ENCODE measurements around the gene BTN1A1. TPM values are rescaled to one million over a fixed set of nuclear protein-coding genes. Genes with fewer than 3 reads are reported as not detected.

BTN1A1 gene, protein sequence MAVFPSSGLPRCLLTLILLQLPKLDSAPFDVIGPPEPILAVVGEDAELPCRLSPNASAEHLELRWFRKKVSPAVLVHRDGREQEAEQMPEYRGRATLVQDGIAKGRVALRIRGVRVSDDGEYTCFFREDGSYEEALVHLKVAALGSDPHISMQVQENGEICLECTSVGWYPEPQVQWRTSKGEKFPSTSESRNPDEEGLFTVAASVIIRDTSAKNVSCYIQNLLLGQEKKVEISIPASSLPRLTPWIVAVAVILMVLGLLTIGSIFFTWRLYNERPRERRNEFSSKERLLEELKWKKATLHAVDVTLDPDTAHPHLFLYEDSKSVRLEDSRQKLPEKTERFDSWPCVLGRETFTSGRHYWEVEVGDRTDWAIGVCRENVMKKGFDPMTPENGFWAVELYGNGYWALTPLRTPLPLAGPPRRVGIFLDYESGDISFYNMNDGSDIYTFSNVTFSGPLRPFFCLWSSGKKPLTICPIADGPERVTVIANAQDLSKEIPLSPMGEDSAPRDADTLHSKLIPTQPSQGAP
- not detected for total RNA-seq

DNA sequence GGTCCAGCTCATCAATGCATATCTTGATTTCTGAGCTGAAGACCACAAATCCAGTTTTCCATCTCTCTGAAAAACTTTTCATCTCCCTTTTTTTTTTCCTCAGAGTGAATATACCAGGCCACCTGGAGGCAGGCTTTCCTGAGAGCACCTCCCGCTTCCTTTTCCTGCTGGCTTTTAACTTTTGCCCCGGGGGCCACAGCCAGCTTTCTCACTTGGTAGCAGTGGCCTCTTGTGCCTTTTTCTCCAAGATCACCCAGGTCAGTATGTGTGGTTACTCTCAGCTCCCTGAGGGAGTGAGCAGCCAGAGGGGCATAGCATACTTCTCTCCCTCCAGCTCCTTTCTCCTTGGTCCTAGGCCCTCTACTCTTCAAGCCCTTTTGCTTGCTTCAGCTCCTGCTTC lies at the start of gene BTN1A1:
TSS of gene BTN1A1 (plus strand) at position 202 of the 400 bp plus-strand sequence. CDS start 984 bp downstream, outside the sequence.
- TF ChIP-seq POLR2A (IDR thresholded peaks at IDR 0.05): no peak
- TF ChIP-seq, protein P1, sequence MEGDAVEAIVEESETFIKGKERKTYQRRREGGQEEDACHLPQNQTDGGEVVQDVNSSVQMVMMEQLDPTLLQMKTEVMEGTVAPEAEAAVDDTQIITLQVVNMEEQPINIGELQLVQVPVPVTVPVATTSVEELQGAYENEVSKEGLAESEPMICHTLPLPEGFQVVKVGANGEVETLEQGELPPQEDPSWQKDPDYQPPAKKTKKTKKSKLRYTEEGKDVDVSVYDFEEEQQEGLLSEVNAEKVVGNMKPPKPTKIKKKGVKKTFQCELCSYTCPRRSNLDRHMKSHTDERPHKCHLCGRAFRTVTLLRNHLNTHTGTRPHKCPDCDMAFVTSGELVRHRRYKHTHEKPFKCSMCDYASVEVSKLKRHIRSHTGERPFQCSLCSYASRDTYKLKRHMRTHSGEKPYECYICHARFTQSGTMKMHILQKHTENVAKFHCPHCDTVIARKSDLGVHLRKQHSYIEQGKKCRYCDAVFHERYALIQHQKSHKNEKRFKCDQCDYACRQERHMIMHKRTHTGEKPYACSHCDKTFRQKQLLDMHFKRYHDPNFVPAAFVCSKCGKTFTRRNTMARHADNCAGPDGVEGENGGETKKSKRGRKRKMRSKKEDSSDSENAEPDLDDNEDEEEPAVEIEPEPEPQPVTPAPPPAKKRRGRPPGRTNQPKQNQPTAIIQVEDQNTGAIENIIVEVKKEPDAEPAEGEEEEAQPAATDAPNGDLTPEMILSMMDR (IDR thresholded peaks at IDR 0.05 in 4 of 5, conservative IDR thresholded peaks at IDR 0.05 in 1 of 5): no peak
- peaks cover 25 to 30% (median 26%) of the 10 kb centered on the region in 3 donors for H3K27me3 ChIP-seq
- intact Hi-C loops (cut with DNase I; ENCODE audit: low total_unique reads) (no loop called here), in situ Hi-C loops (cut with MboI; ENCODE audit: low sequenced_read_pairs in 4 of 4) (no loop called here)
- H3K9me3 ChIP-seq: no peaks in the 10 kb centered on the region
- H3K4me3 ChIP-seq: no peak within 1 kb of the TSS
- no peak within 1 kb of the TSS for H3K27ac ChIP-seq
- no peaks in the 10 kb centered on the region for H3K36me3 ChIP-seq
- H3K4me1 ChIP-seq: no peaks in the 10 kb centered on the region
- ATAC-seq: no peak
- no peak for DNase-seq

DNA sequence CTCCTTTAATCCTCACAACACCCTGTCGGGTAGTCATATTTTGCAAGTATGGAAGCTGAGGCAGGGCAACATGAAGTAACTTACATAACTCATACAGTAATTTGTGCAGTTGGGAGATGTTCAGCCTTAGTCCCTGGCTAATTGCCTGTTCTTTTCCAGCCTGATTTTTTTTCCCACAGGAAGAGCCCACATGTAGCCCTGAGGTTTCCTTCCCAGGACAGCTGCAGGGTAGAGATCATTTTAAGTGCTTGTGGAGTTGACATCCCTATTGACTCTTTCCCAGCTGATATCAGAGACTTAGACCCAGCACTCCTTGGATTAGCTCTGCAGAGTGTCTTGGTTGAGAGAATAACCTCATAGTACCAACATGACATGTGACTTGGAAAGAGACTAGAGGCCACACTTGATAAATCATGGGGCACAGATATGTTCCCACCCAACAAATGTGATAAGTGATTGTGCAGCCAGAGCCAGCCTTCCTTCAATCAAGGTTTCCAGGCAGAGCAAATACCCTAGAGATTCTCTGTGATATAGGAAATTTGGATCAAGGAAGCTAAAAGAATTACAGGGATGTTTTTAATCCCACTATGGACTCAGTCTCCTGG lies 47.4 kb upstream of the BTN1A1 start:
- Histone ChIP-seq H3K9me3 (no peaks in the 10 kb centered on the region), H3K36me3 (no peaks in the 10 kb centered on the region), H3K4me3 (no peak overlapping the region), H3K4me1 (peaks cover 0 to 6% of the 10 kb centered on the region in 2 donors), H3K27me3 (no peaks in the 10 kb centered on the region), H3K27ac (no peak overlapping the region)
- no peak for DNase-seq
- TF ChIP-seq, protein P1 (IDR thresholded peaks at IDR 0.05 in 4 of 5, conservative IDR thresholded peaks at IDR 0.05 in 1 of 5): no peak
- no peak for TF ChIP-seq POLR2A (IDR thresholded peaks at IDR 0.05)
- no peak for ATAC-seq
- in situ Hi-C loops (cut with MboI; ENCODE audit: low sequenced_read_pairs in 4 of 4): no loop called here
- intact Hi-C loops (cut with DNase I; ENCODE audit: low total_unique reads): no loop called here

DNA sequence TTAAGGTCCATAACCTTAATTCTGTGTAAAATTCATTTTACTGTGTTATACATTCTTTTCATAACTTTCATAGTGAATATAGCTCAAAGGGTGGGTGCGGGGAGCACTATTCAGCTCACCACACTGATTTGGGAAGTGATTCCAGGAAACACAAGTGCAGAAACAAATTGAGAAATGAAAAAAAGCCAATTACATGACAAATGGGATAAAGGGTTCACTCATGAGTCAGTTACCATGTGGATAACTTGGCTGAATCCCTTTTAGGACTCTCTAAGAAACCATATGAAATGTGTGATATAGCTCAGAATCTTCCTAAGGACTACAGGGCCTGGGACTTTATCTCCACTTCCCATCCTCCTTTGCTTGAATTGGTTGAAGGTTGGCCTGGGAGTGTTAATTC lies 45.5 kb upstream of the BTN1A1 start:
- Histone ChIP-seq H3K36me3 (peaks cover 0 to 6% of the 10 kb centered on the region in 2 donors), H3K9me3 (no peaks in the 10 kb centered on the region), H3K27ac (no peak overlapping the region), H3K4me3 (no peak overlapping the region), H3K4me1 (peaks cover 8 to 13% of the 10 kb centered on the region in 2 donors), H3K27me3 (no peaks in the 10 kb centered on the region)
- no peak for TF ChIP-seq POLR2A (IDR thresholded peaks at IDR 0.05)
- TF ChIP-seq, protein P1 (IDR thresholded peaks at IDR 0.05 in 4 of 5, conservative IDR thresholded peaks at IDR 0.05 in 1 of 5): no peak
- DNase-seq (no peak), ATAC-seq (no peak)
- intact Hi-C loops (cut with DNase I; ENCODE audit: low total_unique reads): loop anchor here (5.0 kb wide), 1 partner anchor 282 kb away; no protein-coding TSS in a partner anchor
- in situ Hi-C loops (cut with MboI; ENCODE audit: low sequenced_read_pairs in 4 of 4): no loop called here

DNA sequence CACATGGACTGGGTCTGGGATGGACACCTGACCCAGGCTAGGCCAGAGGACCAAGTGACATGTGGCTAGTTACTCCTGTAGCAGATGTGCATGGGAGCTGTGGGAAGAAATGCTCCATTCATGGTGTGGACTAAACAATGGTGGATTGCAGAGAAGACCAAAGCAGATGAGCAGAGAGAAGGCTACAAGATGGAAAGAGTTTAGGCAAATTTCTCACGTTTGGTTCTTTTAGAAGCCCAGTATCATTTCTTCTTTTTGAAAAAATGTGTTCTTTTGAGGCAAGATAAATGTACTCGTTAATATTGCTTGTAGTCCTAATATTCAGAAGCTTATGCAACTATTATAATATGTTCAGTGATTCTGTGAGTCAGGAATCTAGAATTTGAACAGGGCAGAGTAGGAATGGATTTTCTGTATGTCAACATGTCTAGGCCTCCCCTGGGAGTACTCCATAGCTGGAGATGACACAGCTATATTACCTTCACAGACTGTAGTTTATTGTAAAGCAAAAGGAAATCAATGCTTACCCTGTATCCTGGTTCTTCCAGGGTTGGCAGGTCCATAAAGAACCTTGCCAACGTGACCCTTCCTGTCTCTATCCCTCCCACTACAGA lies 44.6 kb upstream of the BTN1A1 start:
- peaks cover 14 to 20% of the 10 kb centered on the region in 2 donors for H3K4me1 ChIP-seq
- H3K27me3 ChIP-seq: no peaks in the 10 kb centered on the region
- TF ChIP-seq, protein P1 (IDR thresholded peaks at IDR 0.05 in 4 of 5, conservative IDR thresholded peaks at IDR 0.05 in 1 of 5): no peak
- no peak for TF ChIP-seq POLR2A (IDR thresholded peaks at IDR 0.05)
- H3K9me3 ChIP-seq: no peaks in the 10 kb centered on the region
- in situ Hi-C loops (cut with MboI; ENCODE audit: low sequenced_read_pairs in 4 of 4) (no loop called here), intact Hi-C loops (cut with DNase I; ENCODE audit: low total_unique reads) (loop anchor here (5.0 kb wide), 1 partner anchor 283 kb away; no protein-coding TSS in a partner anchor)
- DNase-seq: no peak
- ATAC-seq: no peak
- H3K36me3 ChIP-seq: peaks cover 0 to 12% of the 10 kb centered on the region in 2 donors
- H3K27ac ChIP-seq: no peak overlapping the region
- H3K4me3 ChIP-seq: no peak overlapping the region
